HEK293T (cell line): ENCODE results near the gene SHLD1.

Experiments
- CTBP1 ChIP-seq: fragments of 450-650 bp; IDR thresholded peaks from 2 replicates; pipeline ENCODE4 v1.6.1; 2016; ENCODE audit warnings: borderline replicate concordance
- NFRKB ChIP-seq: fragments of 450-650 bp; IDR thresholded peaks from 2 replicates; pipeline ENCODE4 v1.6.1; 2016; ENCODE audit warnings: mild to moderate bottlenecking, moderate library complexity
- SP1 ChIP-seq: fragments of 450-650 bp; IDR thresholded peaks from 2 replicates; pipeline ENCODE4 v1.6.1; 2017

DNA sequence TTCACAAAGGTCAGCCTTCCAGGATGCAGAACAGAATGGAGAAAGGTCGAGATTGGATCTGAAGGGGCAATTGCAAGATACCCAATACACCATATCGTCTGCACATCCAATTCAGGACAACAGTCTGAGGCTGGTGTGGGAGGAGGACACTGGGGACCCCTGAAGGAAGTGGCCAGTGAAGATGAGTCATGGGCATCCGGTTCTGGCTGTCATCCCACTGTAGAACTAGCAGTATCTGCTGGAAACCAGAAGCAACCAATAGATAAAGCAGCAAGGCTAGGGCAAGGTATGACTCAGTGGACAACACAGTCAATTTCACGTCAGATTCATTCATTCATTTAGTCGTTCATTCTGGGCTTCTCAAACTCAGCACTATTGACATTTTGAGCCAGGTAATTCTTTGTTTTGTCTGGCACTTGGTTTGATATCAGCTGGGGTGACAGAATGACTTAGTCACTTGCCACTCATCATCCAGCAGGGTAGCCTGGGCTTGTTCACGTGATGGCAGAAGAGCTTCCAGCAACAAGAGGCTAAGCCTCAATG lies 30.3 kb upstream of the SHLD1 start:
- no peak for TF ChIP-seq CTBP1
- TF ChIP-seq NFRKB = no peak
- TF ChIP-seq SP1 = no peak
